SK-N-SH (cell line): ENCODE results near the gene SLC1A7. TPM values are rescaled to one million over a fixed set of nuclear protein-coding genes. Genes with fewer than 3 reads are reported as not detected.

Experiments used
- CTCF ChIA-PET: fragments of 300-600, 350-600 bp; formaldehyde crosslinking; extraction: SDS; loops from one replicate; lab custom pipeline; 2021; lab: Yijun Ruan, JAX
- POLR2A ChIA-PET: fragments of 350-600 bp; sonication (Branson Sonifier 250); formaldehyde crosslinking; extraction: SDS; loops from one replicate; lab custom pipeline; 2020; ENCODE audit warnings: antibody characterized with exemption, inconsistent platforms; lab: Yijun Ruan, JAX
- DNase-seq: peaks from one replicate; pipeline ENCODE4 v3.0.0; 2012
- H2AFZ ChIP-seq: fragments of 200-600 bp; sonication (generic); 2 replicates; pipeline ENCODE4 v1.8.1; 2016; ENCODE audit warnings: antibody characterized with exemption, mild to moderate bottlenecking, low read depth
- H3F3A ChIP-seq: fragments of 200-600 bp; sonication (generic); replicated peaks from 2 replicates; pipeline ENCODE3; 2016; ENCODE audit warnings: antibody characterized with exemption, mild to moderate bottlenecking; ENCODE audit not compliant: insufficient read depth
- H3K27ac ChIP-seq, 2 experiments: fragments of 200-500 bp in 1 of 2; fragments of 200-600 bp in 1 of 2; sonication (Bioruptor generic) in 1 of 2; sonication (generic), shearing (Covaris generic) in 1 of 2; 2 replicates each; pipeline versions ENCODE4 v1.5.1 to v1.6.1; 2014 to 2016; ENCODE audit warnings: low read depth in 2 of 2, inconsistent platforms in 1 of 2, low read length in 1 of 2, mild to moderate bottlenecking in 1 of 2, mixed read lengths in 1 of 2
- H3K27me3 ChIP-seq: fragments of 200-600 bp; sonication (generic), shearing (Covaris generic); 2 replicates; pipeline ENCODE4 v1.6.1; 2016; ENCODE audit warnings: mixed run types; ENCODE audit not compliant: insufficient read depth
- H3K36me3 ChIP-seq, 2 experiments: fragments of 200-500 bp in 1 of 2; fragments of 200-600 bp in 1 of 2; sonication (Bioruptor generic) in 1 of 2; sonication (generic) in 1 of 2; replicated peaks in 1 of 2; 2 replicates each; pipeline versions ENCODE3 to v1.5.1; 2014 to 2016; ENCODE audit warnings: low read length in 1 of 2, mild to moderate bottlenecking in 1 of 2; ENCODE audit not compliant: insufficient read depth in 2 of 2, control insufficient read depth in 1 of 2
- H3K4me1 ChIP-seq, 2 experiments: fragments of 200-500 bp in 1 of 2; fragments of 200-600 bp in 1 of 2; sonication (Bioruptor generic) in 1 of 2; sonication (generic), shearing (Covaris generic) in 1 of 2; 2 replicates each; pipeline versions ENCODE4 v1.5.1 to v1.6.1; 2014 to 2016; ENCODE audit warnings: low read depth in 1 of 2, low read length in 1 of 2, mixed run types in 1 of 2; ENCODE audit not compliant: insufficient read depth in 2 of 2, control insufficient read depth in 1 of 2
- H3K4me2 ChIP-seq: fragments of 200-600 bp; sonication (generic), shearing (Covaris generic); 2 replicates; pipeline ENCODE4 v1.6.1; 2017; ENCODE audit warnings: mixed run types
- H3K4me3 ChIP-seq, 2 experiments: fragments of 200-500 bp in 1 of 2; fragments of 200-600 bp in 1 of 2; sonication (Bioruptor generic) in 1 of 2; sonication (generic), shearing (Covaris generic) in 1 of 2; 2 replicates each; pipeline versions ENCODE4 v1.5.1 to v1.8.1; 2014 to 2016; ENCODE audit warnings: low read depth in 2 of 2, inconsistent platforms in 1 of 2, low read length in 1 of 2, mild to moderate bottlenecking in 1 of 2, mixed read lengths in 1 of 2, moderate library complexity in 1 of 2
- H3K79me2 ChIP-seq: fragments of 200-600 bp; sonication (generic); 2 replicates; pipeline ENCODE4 v1.8.1; 2017; ENCODE audit warnings: mild to moderate bottlenecking; ENCODE audit not compliant: insufficient read depth
- H3K9ac ChIP-seq: fragments of 200-600 bp; sonication (generic); 2 replicates; pipeline ENCODE4 v1.6.1; 2017; ENCODE audit warnings: mixed run types
- H3K9me2 ChIP-seq: fragments of 200-600 bp; sonication (generic); 2 replicates; pipeline ENCODE4 v1.6.1; 2017; ENCODE audit warnings: mixed run types
- H3K9me3 ChIP-seq: fragments of 200-600 bp; sonication (generic); 2 replicates; pipeline ENCODE4 v1.6.1; 2017; ENCODE audit warnings: mixed run types, mild to moderate bottlenecking, moderate library complexity
- H4K20me1 ChIP-seq: fragments of 200-600 bp; sonication (generic); 2 replicates; pipeline ENCODE4 v1.6.1; 2017; ENCODE audit warnings: mild to moderate bottlenecking, mixed run types; ENCODE audit not compliant: insufficient read depth
- CHD2 ChIP-seq: fragments of 150-350 bp; IDR thresholded peaks from 2 replicates; pipeline ENCODE4 v1.6.1; 2018; ENCODE audit warnings: low read length; ENCODE audit not compliant: partially characterized antibody
- EZH2phosphoT487 ChIP-seq: fragments of 200-600 bp; sonication (generic); IDR thresholded peaks from 2 replicates; pipeline ENCODE4 v1.6.1; 2017; ENCODE audit warnings: low read depth, mixed run types, mild to moderate bottlenecking, antibody characterized with exemption, moderate library complexity, borderline replicate concordance
- FOSL2 ChIP-seq: IDR thresholded peaks from 2 replicates; pipeline ENCODE4 v1.4.0; 2012; ENCODE audit warnings: low read depth, mild to moderate bottlenecking, moderate library complexity, borderline replicate concordance
- GATA2 ChIP-seq: sonication (generic); formaldehyde crosslinking; IDR thresholded peaks from 2 replicates; pipeline ENCODE4 v1.5.0; 2020; ENCODE audit warnings: mild to moderate bottlenecking, missing genetic modification reagents
- JUND ChIP-seq: IDR thresholded peaks from 2 replicates; pipeline ENCODE4 v1.4.0; 2012
- MEF2A ChIP-seq: IDR thresholded peaks from 2 replicates; pipeline ENCODE4 v1.4.0; 2012; ENCODE audit warnings: low read depth, borderline replicate concordance
- MXI1 ChIP-seq: IDR thresholded peaks from 2 replicates; pipeline ENCODE4 v1.6.1; 2012; ENCODE audit warnings: mild to moderate bottlenecking, low read depth, low read length, improper control_type of control experiment
- NFIC ChIP-seq: IDR thresholded peaks from 2 replicates; pipeline ENCODE4 v1.4.0; 2012; ENCODE audit warnings: borderline replicate concordance
- NRF1 ChIP-seq: IDR thresholded peaks from 2 replicates; pipeline ENCODE4 v1.6.1; 2012; ENCODE audit warnings: low read depth, mild to moderate bottlenecking, low read length
- POLR2AphosphoS5 ChIP-seq: IDR thresholded peaks from 2 replicates; pipeline ENCODE4 v1.6.1; 2012; ENCODE audit warnings: low read depth, low read length
- RAD21 ChIP-seq: IDR thresholded peaks from 2 replicates; pipeline ENCODE4 v1.6.1; 2012; ENCODE audit warnings: mild to moderate bottlenecking, low read length
- RXRA ChIP-seq: IDR thresholded peaks from 2 replicates; pipeline ENCODE4 v1.4.0; 2012; ENCODE audit warnings: low read depth, mild to moderate bottlenecking, borderline replicate concordance
- SMC3 ChIP-seq: IDR thresholded peaks from 2 replicates; pipeline ENCODE4 v1.6.1; 2012; ENCODE audit warnings: low read depth, low read length, improper control_type of control experiment
- TAF1 ChIP-seq: IDR thresholded peaks from 2 replicates; pipeline ENCODE4 v1.6.1; 2012; ENCODE audit warnings: low read depth, mild to moderate bottlenecking, low read length, moderate library complexity, borderline replicate concordance
- TEAD4 ChIP-seq: IDR thresholded peaks from 2 replicates; pipeline ENCODE4 v1.4.0; 2012; ENCODE audit warnings: mild to moderate bottlenecking, borderline replicate concordance; ENCODE audit not compliant: insufficient read depth
- YY1 ChIP-seq: IDR thresholded peaks from 2 replicates; pipeline ENCODE4 v1.4.0; 2012; ENCODE audit warnings: low read depth, mild to moderate bottlenecking
- WGBS: methylation state at CpG from one replicate; pipeline ENCODE4 v1.1.6; 2017; ENCODE audit warnings: low lambda C conversion rate; 5-methylcytosine and 5-hydroxymethylcytosine counted together
- polyA plus RNA-seq, 3 experiments: library from polyadenylated mRNA; depleted of rRNA; stranded (reverse); fragments of >200 nt; gene quantifications; 2 replicates each; pipeline ENCODE4 v1.2.3, GENCODE V29; 2012
- TF ChIP-seq, protein P1 (sequence below): IDR thresholded peaks from 2 replicates; pipeline ENCODE4 v1.4.0; 2012; ENCODE audit warnings: low read depth, borderline replicate concordance
- TF ChIP-seq, protein P2 (sequence below): IDR thresholded peaks from 2 replicates; pipeline ENCODE4 v1.6.1; 2012; ENCODE audit warnings: mild to moderate bottlenecking, low read depth, low read length, moderate library complexity
- TF ChIP-seq, protein P3 (sequence below): IDR thresholded peaks from 2 replicates; pipeline ENCODE4 v1.4.0; 2012; ENCODE audit warnings: low read depth
- TF ChIP-seq, protein P4 (sequence below): IDR thresholded peaks from 2 replicates; pipeline ENCODE4 v1.4.0; 2012; ENCODE audit warnings: low read depth, borderline replicate concordance

The SLC1A7 gene
- polyA plus RNA-seq, 1 of the 3 experiments (the other 2 are of a cell fraction), result not detected

DNA sequence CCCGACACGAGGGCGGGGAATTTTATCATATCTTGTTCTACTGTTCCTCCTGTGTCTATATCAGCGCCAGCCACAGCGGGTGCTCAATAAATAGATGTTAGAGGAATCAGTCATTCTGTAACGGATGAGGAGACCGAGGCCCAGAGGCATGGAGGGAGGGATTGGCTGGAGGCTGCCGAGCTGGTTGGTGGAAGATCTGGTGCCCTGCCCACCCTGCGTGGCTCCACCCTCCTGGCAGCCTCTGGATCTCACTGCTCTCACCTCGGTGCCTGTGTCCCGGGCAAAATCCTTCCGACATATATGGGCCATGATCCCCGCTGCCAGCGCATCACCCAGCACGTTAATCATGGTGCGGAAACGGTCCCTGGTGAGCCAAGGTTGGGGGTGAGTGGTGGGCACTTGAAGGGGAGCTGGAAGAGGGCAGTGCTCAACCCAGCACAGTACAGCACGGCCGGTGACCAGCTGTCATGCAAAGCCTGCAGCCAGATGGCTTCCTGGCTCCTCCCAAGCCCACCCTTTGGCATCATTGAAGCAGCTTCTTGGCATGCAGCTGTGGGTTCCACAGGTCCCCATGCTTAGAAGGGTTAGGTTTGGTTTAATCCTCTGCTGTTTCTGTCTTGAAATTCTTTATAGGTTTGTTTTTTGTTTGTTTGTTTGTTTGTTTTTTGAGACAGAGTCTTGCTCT lies 53.7 kb downstream of the SLC1A7 start:
- H3K9ac ChIP-seq, result no peak overlapping the region
- WGBS, result 92% methylated on average over 9 of the region's 19 CpGs
- no peak overlapping the region for H3K27ac ChIP-seq
- no peaks in the 10 kb centered on the region for H3K9me2 ChIP-seq
- no peaks in the 10 kb centered on the region for H3F3A ChIP-seq
- H2AFZ ChIP-seq, result no peak overlapping the region
- H3K4me2 ChIP-seq, result no peak overlapping the region
- no peaks in the 10 kb centered on the region for H3K79me2 ChIP-seq
- no peaks in the 10 kb centered on the region for H3K27me3 ChIP-seq
- no peaks in the 10 kb centered on the region for H3K36me3 ChIP-seq
- no peak for TF ChIP-seq POLR2AphosphoS5
- no peak for TF ChIP-seq GATA2 (CRISPR knock-in tag)
- TF ChIP-seq, protein P1, sequence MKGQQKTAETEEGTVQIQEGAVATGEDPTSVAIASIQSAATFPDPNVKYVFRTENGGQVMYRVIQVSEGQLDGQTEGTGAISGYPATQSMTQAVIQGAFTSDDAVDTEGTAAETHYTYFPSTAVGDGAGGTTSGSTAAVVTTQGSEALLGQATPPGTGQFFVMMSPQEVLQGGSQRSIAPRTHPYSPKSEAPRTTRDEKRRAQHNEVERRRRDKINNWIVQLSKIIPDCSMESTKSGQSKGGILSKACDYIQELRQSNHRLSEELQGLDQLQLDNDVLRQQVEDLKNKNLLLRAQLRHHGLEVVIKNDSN, result no peak
- no peak for TF ChIP-seq MEF2A
- TF ChIP-seq, protein P2, sequence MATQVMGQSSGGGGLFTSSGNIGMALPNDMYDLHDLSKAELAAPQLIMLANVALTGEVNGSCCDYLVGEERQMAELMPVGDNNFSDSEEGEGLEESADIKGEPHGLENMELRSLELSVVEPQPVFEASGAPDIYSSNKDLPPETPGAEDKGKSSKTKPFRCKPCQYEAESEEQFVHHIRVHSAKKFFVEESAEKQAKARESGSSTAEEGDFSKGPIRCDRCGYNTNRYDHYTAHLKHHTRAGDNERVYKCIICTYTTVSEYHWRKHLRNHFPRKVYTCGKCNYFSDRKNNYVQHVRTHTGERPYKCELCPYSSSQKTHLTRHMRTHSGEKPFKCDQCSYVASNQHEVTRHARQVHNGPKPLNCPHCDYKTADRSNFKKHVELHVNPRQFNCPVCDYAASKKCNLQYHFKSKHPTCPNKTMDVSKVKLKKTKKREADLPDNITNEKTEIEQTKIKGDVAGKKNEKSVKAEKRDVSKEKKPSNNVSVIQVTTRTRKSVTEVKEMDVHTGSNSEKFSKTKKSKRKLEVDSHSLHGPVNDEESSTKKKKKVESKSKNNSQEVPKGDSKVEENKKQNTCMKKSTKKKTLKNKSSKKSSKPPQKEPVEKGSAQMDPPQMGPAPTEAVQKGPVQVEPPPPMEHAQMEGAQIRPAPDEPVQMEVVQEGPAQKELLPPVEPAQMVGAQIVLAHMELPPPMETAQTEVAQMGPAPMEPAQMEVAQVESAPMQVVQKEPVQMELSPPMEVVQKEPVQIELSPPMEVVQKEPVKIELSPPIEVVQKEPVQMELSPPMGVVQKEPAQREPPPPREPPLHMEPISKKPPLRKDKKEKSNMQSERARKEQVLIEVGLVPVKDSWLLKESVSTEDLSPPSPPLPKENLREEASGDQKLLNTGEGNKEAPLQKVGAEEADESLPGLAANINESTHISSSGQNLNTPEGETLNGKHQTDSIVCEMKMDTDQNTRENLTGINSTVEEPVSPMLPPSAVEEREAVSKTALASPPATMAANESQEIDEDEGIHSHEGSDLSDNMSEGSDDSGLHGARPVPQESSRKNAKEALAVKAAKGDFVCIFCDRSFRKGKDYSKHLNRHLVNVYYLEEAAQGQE, result no peak
- no peak for TF ChIP-seq RXRA
- TF ChIP-seq FOSL2, result no peak
- no peak for TF ChIP-seq NRF1
- TF ChIP-seq NFIC, result no peak
- TF ChIP-seq, protein P3, sequence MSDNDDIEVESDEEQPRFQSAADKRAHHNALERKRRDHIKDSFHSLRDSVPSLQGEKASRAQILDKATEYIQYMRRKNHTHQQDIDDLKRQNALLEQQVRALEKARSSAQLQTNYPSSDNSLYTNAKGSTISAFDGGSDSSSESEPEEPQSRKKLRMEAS, result no peak
- no peak for TF ChIP-seq YY1
- no peak for TF ChIP-seq CHD2
- TF ChIP-seq JUND, result no peak
- TF ChIP-seq, protein P4, sequence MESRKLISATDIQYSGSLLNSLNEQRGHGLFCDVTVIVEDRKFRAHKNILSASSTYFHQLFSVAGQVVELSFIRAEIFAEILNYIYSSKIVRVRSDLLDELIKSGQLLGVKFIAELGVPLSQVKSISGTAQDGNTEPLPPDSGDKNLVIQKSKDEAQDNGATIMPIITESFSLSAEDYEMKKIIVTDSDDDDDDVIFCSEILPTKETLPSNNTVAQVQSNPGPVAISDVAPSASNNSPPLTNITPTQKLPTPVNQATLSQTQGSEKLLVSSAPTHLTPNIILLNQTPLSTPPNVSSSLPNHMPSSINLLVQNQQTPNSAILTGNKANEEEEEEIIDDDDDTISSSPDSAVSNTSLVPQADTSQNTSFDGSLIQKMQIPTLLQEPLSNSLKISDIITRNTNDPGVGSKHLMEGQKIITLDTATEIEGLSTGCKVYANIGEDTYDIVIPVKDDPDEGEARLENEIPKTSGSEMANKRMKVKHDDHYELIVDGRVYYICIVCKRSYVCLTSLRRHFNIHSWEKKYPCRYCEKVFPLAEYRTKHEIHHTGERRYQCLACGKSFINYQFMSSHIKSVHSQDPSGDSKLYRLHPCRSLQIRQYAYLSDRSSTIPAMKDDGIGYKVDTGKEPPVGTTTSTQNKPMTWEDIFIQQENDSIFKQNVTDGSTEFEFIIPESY, result no peak
- no peak for TF ChIP-seq TAF1
- no peak for TF ChIP-seq EZH2phosphoT487
- TF ChIP-seq MXI1, result no peak
- TF ChIP-seq SMC3, result no peak
- TF ChIP-seq TEAD4, result no peak
- TF ChIP-seq RAD21, result no peak
- no peaks in the 10 kb centered on the region for H3K9me3 ChIP-seq
- peak; percentile 56 for DNase-seq
- peaks cover 3 to 36% of the 10 kb centered on the region in 2 experiments; a peak in 1 of 4 replicates for H3K4me1 ChIP-seq
- H4K20me1 ChIP-seq, result no peaks in the 10 kb centered on the region
- ChIA-PET CTCF (interaction anchor here (0.6 to 1.9 kb wide), 5 partner anchors 20 to 96 kb away, joined by 3 to 5 read pairs (median 4); no protein-coding TSS in a partner anchor), POLR2A (no interaction called here)
- no peak overlapping the region for H3K4me3 ChIP-seq
